Measurements from ENCODE around the gene DIAPH2. TPM values are rescaled to one million over a fixed set of nuclear protein-coding genes. Genes with fewer than 3 reads are reported as not detected.

DIAPH2 gene
- total and polyA plus RNA-seq, 9 of the 15 experiments (the other 6 are each of a cell fraction or from before 2014, with no cell fraction given) = 0.01 to 0.18 (median 0.07) TPM; not detected in 1

- Histone ChIP-seq H3K9me1 (ENCODE audit: control insufficient read depth, insufficient read depth, low read length) (no peaks in the 10 kb centered on the region), H3K36me3 (ENCODE audit: control insufficient read depth, insufficient read depth, low read length) (no peaks in the 10 kb centered on the region), H3K27me3 (ENCODE audit: control insufficient read depth in 2 of 2, insufficient read depth in 2 of 2, low read length in 2 of 2) (no peaks in the 10 kb centered on the region), H3K9ac (ENCODE audit: insufficient read depth in 1 of 2, low read depth in 2 of 2, low read length in 2 of 2) (no peak overlapping the region), H3K9me3 (replicated peaks; ENCODE audit: control insufficient read depth, insufficient read depth, low read depth, low read length) (no peaks in the 10 kb centered on the region), H4K20me1 (replicated peaks; ENCODE audit: control insufficient read depth, insufficient read depth, low read length) (no peaks in the 10 kb centered on the region), H3K4me1 (replicated peaks in 1 of 2; ENCODE audit: control insufficient read depth in 2 of 2, insufficient read depth in 2 of 2, low read length in 2 of 2) (no peaks in the 10 kb centered on the region), H3K4me3 (no peak overlapping the region), H3K27ac (ENCODE audit: extremely low read depth, low read depth, low read length) (no peak overlapping the region), H3K79me2 (ENCODE audit: control insufficient read depth, insufficient read depth, low read length) (no peaks in the 10 kb centered on the region), H2AFZ (ENCODE audit: low read depth, low read length) (no peak overlapping the region), H3K4me2 (ENCODE audit: insufficient read depth, low read length) (no peak overlapping the region)
- DNase-seq (ENCODE audit: extremely low read depth in 1 of 4, low spot score in 3 of 4) (no peak), FAIRE-seq (no peak), ATAC-seq (no peak)
- BruUV-seq (replicated peaks) = no TSS peak
- in situ Hi-C loops (cut with MboI) (no loop called here), intact Hi-C loops (cut with micrococcal nuclease) (no loop called here)
- ChIA-PET POLR2A (no interaction called here), CTCF (ENCODE audit: low intra/inter-chr PET ratio) (no interaction called here)
- WGBS (ENCODE audit: insufficient coverage, low coverage, missing lambda C conversion rate) = 0% methylated on average over 1 of the region's 2 CpGs
- TF ChIP-seq ZNF507 (tag; conservative IDR thresholded peaks at IDR 0.05) (no peak), MEF2A (IDR thresholded peaks at IDR 0.05; ENCODE audit: control insufficient read depth, low read depth, low read length) (no peak), PRPF4 (IDR thresholded peaks at IDR 0.05; ENCODE audit: insufficient read depth, low read depth, low read length, poor library complexity, severe bottlenecking) (no peak), ZSCAN29 (IDR thresholded peaks at IDR 0.05) (no peak), HES1 (IDR thresholded peaks at IDR 0.05; ENCODE audit: low read depth) (no peak), RNF2 (IDR thresholded peaks at IDR 0.05) (no peak), STAT5A (IDR thresholded peaks at IDR 0.05; ENCODE audit: borderline replicate concordance, low read length) (no peak), ZNF655 (CRISPR knock-in tag; IDR thresholded peaks at IDR 0.05) (no peak), ZNF12 (CRISPR knock-in tag; IDR thresholded peaks at IDR 0.05) (no peak), MAFF (IDR thresholded peaks at IDR 0.05; ENCODE audit: low read length) (no peak), POLR2A (conservative IDR thresholded peaks at IDR 0.05) (no peak), KHSRP (IDR thresholded peaks at IDR 0.05) (no peak), KLF10 (CRISPR knock-in tag; IDR thresholded peaks at IDR 0.05) (no peak), HINFP (tag; conservative IDR thresholded peaks at IDR 0.05; ENCODE audit: low read depth) (no peak), ARID1B (IDR thresholded peaks at IDR 0.05) (no peak)
- TF ChIP-seq, protein P1, sequence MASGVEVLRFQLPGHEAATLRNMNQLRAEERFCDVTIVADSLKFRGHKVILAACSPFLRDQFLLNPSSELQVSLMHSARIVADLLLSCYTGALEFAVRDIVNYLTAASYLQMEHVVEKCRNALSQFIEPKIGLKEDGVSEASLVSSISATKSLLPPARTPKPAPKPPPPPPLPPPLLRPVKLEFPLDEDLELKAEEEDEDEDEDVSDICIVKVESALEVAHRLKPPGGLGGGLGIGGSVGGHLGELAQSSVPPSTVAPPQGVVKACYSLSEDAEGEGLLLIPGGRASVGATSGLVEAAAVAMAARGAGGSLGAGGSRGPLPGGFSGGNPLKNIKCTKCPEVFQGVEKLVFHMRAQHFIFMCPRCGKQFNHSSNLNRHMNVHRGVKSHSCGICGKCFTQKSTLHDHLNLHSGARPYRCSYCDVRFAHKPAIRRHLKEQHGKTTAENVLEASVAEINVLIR (CRISPR knock-in tag; IDR thresholded peaks at IDR 0.05) = no peak
- TF ChIP-seq, protein P2, sequence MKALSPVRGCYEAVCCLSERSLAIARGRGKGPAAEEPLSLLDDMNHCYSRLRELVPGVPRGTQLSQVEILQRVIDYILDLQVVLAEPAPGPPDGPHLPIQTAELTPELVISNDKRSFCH (CRISPR knock-in tag; IDR thresholded peaks at IDR 0.05) = no peak
- TF ChIP-seq, protein P2 (tag; IDR thresholded peaks at IDR 0.05) = no peak
- TF ChIP-seq, protein P3, sequence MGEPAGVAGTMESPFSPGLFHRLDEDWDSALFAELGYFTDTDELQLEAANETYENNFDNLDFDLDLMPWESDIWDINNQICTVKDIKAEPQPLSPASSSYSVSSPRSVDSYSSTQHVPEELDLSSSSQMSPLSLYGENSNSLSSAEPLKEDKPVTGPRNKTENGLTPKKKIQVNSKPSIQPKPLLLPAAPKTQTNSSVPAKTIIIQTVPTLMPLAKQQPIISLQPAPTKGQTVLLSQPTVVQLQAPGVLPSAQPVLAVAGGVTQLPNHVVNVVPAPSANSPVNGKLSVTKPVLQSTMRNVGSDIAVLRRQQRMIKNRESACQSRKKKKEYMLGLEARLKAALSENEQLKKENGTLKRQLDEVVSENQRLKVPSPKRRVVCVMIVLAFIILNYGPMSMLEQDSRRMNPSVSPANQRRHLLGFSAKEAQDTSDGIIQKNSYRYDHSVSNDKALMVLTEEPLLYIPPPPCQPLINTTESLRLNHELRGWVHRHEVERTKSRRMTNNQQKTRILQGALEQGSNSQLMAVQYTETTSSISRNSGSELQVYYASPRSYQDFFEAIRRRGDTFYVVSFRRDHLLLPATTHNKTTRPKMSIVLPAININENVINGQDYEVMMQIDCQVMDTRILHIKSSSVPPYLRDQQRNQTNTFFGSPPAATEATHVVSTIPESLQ (CRISPR knock-in tag; IDR thresholded peaks at IDR 0.05) = no peak
Measured at GRCh38 chrX:96774116-96774515, 89.5 kb downstream of the DIAPH2 start.
